GM12878 (cell line): ENCODE measurements around the gene SGF29. TPM values are rescaled to one million over a fixed set of nuclear protein-coding genes. Genes with fewer than 3 reads are reported as not detected.

Source experiments
- ATAC-seq: fragments of 200-7000 bp; cut with Tn5 transposase; 3 replicates; pipeline ENCODE4 v1.9.1; 2020; ENCODE audit warnings: mild to moderate bottlenecking, moderate library complexity
- BruUV-seq: library from RNA; stranded (reverse); fragments of 400-500 nt; replicated peaks from 2 replicates; lab custom pipeline; 2021; lab: Mats Ljungman, UMichigan
- CTCF ChIA-PET: fragments of 300-600 bp; sonication (Branson Sonifier 250); formaldehyde crosslinking; extraction: SDS; loops from one replicate; lab custom pipeline; 2021; ENCODE audit warnings: inconsistent platforms; lab: Yijun Ruan, JAX
- POLR2A ChIA-PET: fragments of 350-600 bp; formaldehyde crosslinking; extraction: SDS; loops from one replicate; lab custom pipeline; 2021; ENCODE audit warnings: inconsistent platforms; lab: Charles Lee
- RAD21 ChIA-PET: fragments of 300-600 bp; sonication (Branson Sonifier 250); formaldehyde crosslinking; loops from one replicate; lab custom pipeline; 2023; ENCODE audit warnings: antibody characterized with exemption; ENCODE audit not compliant: unreplicated experiment; lab: Charles Lee
- SMC1A ChIA-PET: fragments of 300-600 bp; sonication (Branson Sonifier 250); formaldehyde crosslinking; loops from one replicate; lab custom pipeline; 2023; ENCODE audit not compliant: unreplicated experiment, uncharacterized antibody; lab: Charles Lee
- DNase-seq: peaks from one replicate; pipeline ENCODE4 v3.0.0-alpha.2; 2011; ENCODE audit warnings: low read depth, low spot score
- FAIRE-seq: peaks from 3 replicates; lab custom pipeline; 2011; peaks lifted over from hg19 to GRCh38; lab: Jason Lieb, UNC
- H2AFZ ChIP-seq: 2 replicates; pipeline ENCODE4 v1.6.0; 2011; ENCODE audit warnings: low read depth, low read length, control low read depth; ENCODE audit not compliant: control insufficient read depth
- H3K27ac ChIP-seq: 2 replicates; pipeline ENCODE4 v1.5.1; 2011; ENCODE audit warnings: control low read depth; ENCODE audit not compliant: control insufficient read depth, insufficient read depth
- H3K27me3 ChIP-seq, 2 experiments: replicated peaks in 1 of 2; 2 replicates each; pipeline versions ENCODE4 v1.6.0 to v1.6.1; 2011; ENCODE audit warnings: low read length in 1 of 2; ENCODE audit not compliant: control insufficient read depth in 2 of 2, insufficient read depth in 2 of 2
- H3K36me3 ChIP-seq, 2 experiments: 2 replicates each; pipeline ENCODE4 v1.5.1; 2011; ENCODE audit warnings: low read length in 1 of 2; ENCODE audit not compliant: control insufficient read depth in 2 of 2, insufficient read depth in 2 of 2
- H3K4me1 ChIP-seq: 2 replicates; pipeline ENCODE4 v1.6.1; 2011; ENCODE audit warnings: mild to moderate bottlenecking, low read length, moderate library complexity, mixed read lengths; ENCODE audit not compliant: control insufficient read depth, insufficient read depth
- H3K4me2 ChIP-seq: 2 replicates; pipeline ENCODE4 v1.6.0; 2011; ENCODE audit warnings: control low read depth; ENCODE audit not compliant: control insufficient read depth, insufficient read depth
- H3K4me3 ChIP-seq: fragments of 200-600 bp; sonication (generic); 2 replicates; pipeline ENCODE4 v1.5.1; 2016
- H3K79me2 ChIP-seq: 2 replicates; pipeline ENCODE4 v1.6.0; 2011; ENCODE audit warnings: low read length; ENCODE audit not compliant: control insufficient read depth, insufficient read depth
- H3K9ac ChIP-seq: 2 replicates; pipeline ENCODE4 v1.8.0; 2011; ENCODE audit warnings: low read length, control low read depth, mixed read lengths; ENCODE audit not compliant: control insufficient read depth, insufficient read depth
- H3K9me3 ChIP-seq: replicated peaks from 3 replicates; pipeline ENCODE4 v1.5.1; 2011; ENCODE audit warnings: mild to moderate bottlenecking, low read length; ENCODE audit not compliant: control insufficient read depth, insufficient read depth
- H4K20me1 ChIP-seq: 2 replicates; pipeline ENCODE4 v1.6.0; 2011; ENCODE audit not compliant: control insufficient read depth, insufficient read depth
- BACH1 ChIP-seq: fragments of 450-650 bp; IDR thresholded peaks from 2 replicates; pipeline ENCODE4 v1.6.1; 2017; ENCODE audit warnings: mild to moderate bottlenecking, borderline replicate concordance
- CREB1 ChIP-seq: IDR thresholded peaks from 2 replicates; pipeline ENCODE4 v1.6.1; 2012; ENCODE audit warnings: low read depth, mild to moderate bottlenecking, inconsistent platforms
- IKZF2 ChIP-seq, 2 experiments: fragments of 450-650 bp; IDR thresholded peaks; 2 replicates each; pipeline ENCODE4 v1.6.1; 2017; ENCODE audit warnings: mild to moderate bottlenecking in 2 of 2, moderate library complexity in 2 of 2
- IRF4 ChIP-seq: IDR thresholded peaks from 2 replicates; pipeline ENCODE4 v1.6.1; 2011; ENCODE audit warnings: low read depth, low read length
- POU2F2 ChIP-seq: IDR thresholded peaks from 3 replicates; pipeline ENCODE4 v1.6.1; 2011; ENCODE audit warnings: low read depth, mild to moderate bottlenecking, low read length, borderline replicate concordance
- RUNX3 ChIP-seq: IDR thresholded peaks from 2 replicates; pipeline ENCODE4 v1.6.1; 2012; ENCODE audit warnings: low read length, inconsistent platforms
- SIX5 ChIP-seq: IDR thresholded peaks from 2 replicates; pipeline ENCODE4 v1.6.1; 2011; ENCODE audit warnings: mild to moderate bottlenecking, low read depth, low read length, moderate library complexity; ENCODE audit not compliant: severe bottlenecking
- SMAD1 ChIP-seq: fragments of 450-650 bp; IDR thresholded peaks from 2 replicates; pipeline ENCODE4 v1.6.1; 2018; ENCODE audit warnings: mild to moderate bottlenecking, low read depth; ENCODE audit not compliant: partially characterized antibody
- WGBS: methylation state at CpG from one replicate; pipeline ENCODE4 v1.1.6; 2016; ENCODE audit warnings: low lambda C conversion rate; ENCODE audit not compliant: insufficient replicate concordance, insufficient coverage; ENCODE audit errors: missing lambda C conversion rate; 5-methylcytosine and 5-hydroxymethylcytosine counted together
- in situ Hi-C: fragments of 300-500 bp; cut with MboI; formaldehyde crosslinking; loops from 9 replicates; pipeline ENCODE4 v1.14.3; 2018; ENCODE audit warnings: mixed read lengths
- intact Hi-C: fragments of 100-400 bp; cut with micrococcal nuclease; formaldehyde crosslinking; loops from one replicate; pipeline ENCODE4 v1.14.2; 2022; ENCODE audit not compliant: unreplicated experiment
- polyA plus RNA-seq, 11 experiments: library from polyadenylated mRNA; depleted of rRNA in 4 of 11; unstranded in 6 of 11; stranded (reverse) in 5 of 11; fragments of >200 nt; fragmentation: Nextera tagmentation in 4 of 11; fragmentation: Illumina TruSeq in 1 of 11; extraction: Ambion mirVana in 4 of 11; extraction: Trizol in 1 of 11; gene quantifications; 1 replicate in 1 of 11; 2 replicates in 10 of 11; pipeline versions ENCODE4 v1.2.1 to v1.2.3, GENCODE V29; 2011 to 2016; ENCODE audit warnings: inconsistent platforms in 2 of 11, missing spikeins in 2 of 11, low read depth in 1 of 11
- total RNA-seq, 4 experiments: library from RNA; depleted of rRNA in 3 of 4; stranded (reverse); fragments of >200 nt in 3 of 4; fragmentation: Illumina TruSeq in 1 of 4; extraction: Trizol in 1 of 4; gene quantifications; 2 replicates each; pipeline versions ENCODE4 v1.2.1 to v1.2.3, GENCODE V29; 2013 to 2021
- TF ChIP-seq, protein P1 (sequence below): IDR thresholded peaks from 2 replicates; pipeline ENCODE4 v1.6.1; 2012; ENCODE audit warnings: low read depth, low read length, improper control_type of control experiment
- TF ChIP-seq, protein P2 (sequence below): IDR thresholded peaks from 2 replicates; pipeline ENCODE4 v1.6.1; 2012; ENCODE audit warnings: low read length, inconsistent platforms

The SGF29 gene
- total and polyA plus RNA-seq, 10 of the 15 experiments (the other 5 are each of a cell fraction or from before 2014, with no cell fraction given): 2.2 to 20.1 (median 12.3) TPM

DNA sequence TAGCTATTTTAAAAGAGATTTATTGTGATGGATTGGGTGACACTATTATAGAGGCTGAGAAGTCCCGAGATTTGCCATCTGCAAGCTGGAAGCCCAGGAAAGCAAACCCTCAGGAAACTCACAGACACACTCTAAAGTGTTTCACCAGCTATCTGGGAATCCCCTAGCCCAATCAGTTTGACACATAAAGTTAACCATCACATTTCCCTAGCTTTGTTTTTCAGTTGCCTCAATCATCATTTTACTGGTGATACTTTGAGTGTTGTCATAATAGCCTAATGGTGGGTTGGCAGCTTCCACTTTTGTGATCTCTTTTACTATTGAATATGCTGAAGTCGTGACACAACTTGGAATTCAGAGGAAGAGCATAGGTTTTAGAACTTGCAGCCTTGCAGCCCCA is 1.8 kb downstream of the SGF29 start:
- TF ChIP-seq, protein P1, sequence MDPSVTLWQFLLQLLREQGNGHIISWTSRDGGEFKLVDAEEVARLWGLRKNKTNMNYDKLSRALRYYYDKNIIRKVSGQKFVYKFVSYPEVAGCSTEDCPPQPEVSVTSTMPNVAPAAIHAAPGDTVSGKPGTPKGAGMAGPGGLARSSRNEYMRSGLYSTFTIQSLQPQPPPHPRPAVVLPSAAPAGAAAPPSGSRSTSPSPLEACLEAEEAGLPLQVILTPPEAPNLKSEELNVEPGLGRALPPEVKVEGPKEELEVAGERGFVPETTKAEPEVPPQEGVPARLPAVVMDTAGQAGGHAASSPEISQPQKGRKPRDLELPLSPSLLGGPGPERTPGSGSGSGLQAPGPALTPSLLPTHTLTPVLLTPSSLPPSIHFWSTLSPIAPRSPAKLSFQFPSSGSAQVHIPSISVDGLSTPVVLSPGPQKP: no peak
- no peak for TF ChIP-seq SMAD1
- TF ChIP-seq POU2F2: peak; percentile 27; the same call in 1 of the 3 replicates
- TF ChIP-seq BACH1: 0 out of 2 replicates have a peak, but pooled peaks have one; percentile 14
- TF ChIP-seq IRF4: 0 out of 2 replicates have a peak, but pooled peaks have one; percentile 10
- TF ChIP-seq SIX5: no peak
- TF ChIP-seq CREB1: 0 out of 2 replicates have a peak, but pooled peaks have one; percentile 20
- peak; percentile 38; the same call in 1 of the 2 replicates for TF ChIP-seq RUNX3
- TF ChIP-seq, protein P2, sequence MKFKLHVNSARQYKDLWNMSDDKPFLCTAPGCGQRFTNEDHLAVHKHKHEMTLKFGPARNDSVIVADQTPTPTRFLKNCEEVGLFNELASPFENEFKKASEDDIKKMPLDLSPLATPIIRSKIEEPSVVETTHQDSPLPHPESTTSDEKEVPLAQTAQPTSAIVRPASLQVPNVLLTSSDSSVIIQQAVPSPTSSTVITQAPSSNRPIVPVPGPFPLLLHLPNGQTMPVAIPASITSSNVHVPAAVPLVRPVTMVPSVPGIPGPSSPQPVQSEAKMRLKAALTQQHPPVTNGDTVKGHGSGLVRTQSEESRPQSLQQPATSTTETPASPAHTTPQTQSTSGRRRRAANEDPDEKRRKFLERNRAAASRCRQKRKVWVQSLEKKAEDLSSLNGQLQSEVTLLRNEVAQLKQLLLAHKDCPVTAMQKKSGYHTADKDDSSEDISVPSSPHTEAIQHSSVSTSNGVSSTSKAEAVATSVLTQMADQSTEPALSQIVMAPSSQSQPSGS: peak; percentile 36; the same call in 1 of the 2 replicates
- TF ChIP-seq IKZF2 (IDR thresholded peaks at IDR 0.05): 0 out of 4 replicates have a peak, but pooled peaks of 1 of the 2 experiments have one; percentile 13
- TF ChIP-seq, all 136 proteins: peak for 7
- WGBS: 32% methylated on average over 2 of the region's 2 CpGs
- Histone ChIP-seq H4K20me1 (no peaks in the 10 kb centered on the region), H2AFZ (no peak overlapping the region; the same call in 1 of the 2 replicates), H3K36me3 (no peaks in the 10 kb centered on the region), H3K9me3 (no peaks in the 10 kb centered on the region; the same call in 2 of the 3 replicates), H3K4me3 (no peak overlapping the region), H3K79me2 (peaks cover 4% of the 10 kb centered on the region), H3K27me3 (no peaks in the 10 kb centered on the region), H3K9ac (no peak overlapping the region), H3K4me2 (peak overlapping the region; percentile 60), H3K4me1 (peaks cover 17% of the 10 kb centered on the region), H3K27ac (no peak overlapping the region; the same call in 1 of the 2 replicates)
- CTCF ChIA-PET: interaction anchor here (1.8 kb wide), 2 partner anchors 45 to 61 kb away, joined by 3 to 4 read pairs; no protein-coding TSS in a partner anchor
- ATAC-seq (peak; percentile 32), DNase-seq (no peak), FAIRE-seq (peak; percentile 70)
- SMC1A ChIA-PET: interaction anchor here (0.7 to 1.2 kb wide), 3 partner anchors 12 to 63 kb away, joined by 3 read pairs; partner anchors contain the start of gene CLN3
- intact Hi-C loops: no loop called here
- POLR2A ChIA-PET: interaction anchor here (1.0 kb wide), 1 partner anchor 63 kb away, joined by 3 read pairs; the partner anchor contains the start of gene CLN3
- TSS peak; percentile 59 for BruUV-seq
- RAD21 ChIA-PET: interaction anchor here (1.4 to 2.9 kb wide), 2 partner anchors 61 to 63 kb away, joined by 4 to 7 read pairs; partner anchors contain the start of gene CLN3
- in situ Hi-C loops: no loop called here
